Karpas-422 (cell line): Measurements from ENCODE around the gene MGAM2. TPM values are rescaled to one million over a fixed set of nuclear protein-coding genes. Genes with fewer than 3 reads are reported as not detected.
A peak's percentile ranks its signal among the peaks of the same experiment; 100 is the strongest.

ENCODE experiments used
- DNase-seq: peaks from one replicate; pipeline ENCODE4 v3.0.0-alpha.2; 2015
- H2AFZ ChIP-seq: fragments of 200-600 bp; sonication (generic); 2 replicates; pipeline ENCODE4 v1.6.1; 2014; ENCODE audit warnings: antibody characterized with exemption, low read length, mixed read lengths
- H3K27ac ChIP-seq: fragments of 200-600 bp; sonication (generic); 2 replicates; pipeline ENCODE4 v1.5.1; 2014; ENCODE audit warnings: mild to moderate bottlenecking, low read length, moderate library complexity
- H3K27me3 ChIP-seq: fragments of 200-600 bp; sonication (generic); 2 replicates; pipeline ENCODE4 v1.6.1; 2014; ENCODE audit warnings: low read length, mixed read lengths
- H3K36me3 ChIP-seq: fragments of 200-600 bp; sonication (generic); 2 replicates; pipeline ENCODE4 v1.6.1; 2014; ENCODE audit warnings: low read length, mixed read lengths; ENCODE audit not compliant: insufficient read depth
- H3K4me1 ChIP-seq: fragments of 200-600 bp; sonication (generic); 2 replicates; pipeline ENCODE4 v1.6.1; 2014; ENCODE audit warnings: mild to moderate bottlenecking, low read length, mixed read lengths
- H3K4me2 ChIP-seq: fragments of 200-600 bp; sonication (generic); 2 replicates; pipeline ENCODE4 v1.6.1; 2014; ENCODE audit warnings: low read length, low read depth, mild to moderate bottlenecking; ENCODE audit not compliant: poor library complexity, severe bottlenecking
- H3K4me3 ChIP-seq: fragments of 200-600 bp; sonication (generic); 2 replicates; pipeline ENCODE4 v1.5.1; 2014; ENCODE audit warnings: mild to moderate bottlenecking, antibody characterized with exemption, low read length, mixed read lengths
- H3K79me2 ChIP-seq: fragments of 200-600 bp; sonication (generic); 2 replicates; pipeline ENCODE4 v1.6.1; 2014; ENCODE audit warnings: mild to moderate bottlenecking, low read length, mixed read lengths
- H3K9ac ChIP-seq: fragments of 200-600 bp; sonication (generic); 2 replicates; pipeline ENCODE4 v1.6.0; 2014; ENCODE audit warnings: low read length
- H3K9me2 ChIP-seq: fragments of 200-600 bp; sonication (generic), shearing (Covaris generic); replicated peaks from 2 replicates; pipeline ENCODE4 v1.6.0; 2014; ENCODE audit warnings: mild to moderate bottlenecking, low read length, moderate library complexity; ENCODE audit not compliant: insufficient read depth
- H3K9me3 ChIP-seq: fragments of 300-700, 200-600 bp; sonication (generic); 2 replicates; pipeline ENCODE4 v1.6.1; 2014; ENCODE audit warnings: low read length, mixed read lengths
- H4K20me1 ChIP-seq: fragments of 200-600 bp; sonication (generic); 2 replicates; pipeline ENCODE4 v1.6.1; 2014; ENCODE audit warnings: mild to moderate bottlenecking, antibody characterized with exemption, low read length, low read depth; ENCODE audit not compliant: insufficient read depth
- total RNA-seq: library from RNA; depleted of rRNA; stranded (reverse); fragments of >200 nt; shearing (Covaris generic); gene quantifications from 2 replicates; pipeline ENCODE4 v1.2.3, GENCODE V29; 2014; ENCODE audit warnings: low replicate concordance

MGAM2 gene
- total RNA-seq, 1 experiment from 2014 or later: not detected

DNA sequence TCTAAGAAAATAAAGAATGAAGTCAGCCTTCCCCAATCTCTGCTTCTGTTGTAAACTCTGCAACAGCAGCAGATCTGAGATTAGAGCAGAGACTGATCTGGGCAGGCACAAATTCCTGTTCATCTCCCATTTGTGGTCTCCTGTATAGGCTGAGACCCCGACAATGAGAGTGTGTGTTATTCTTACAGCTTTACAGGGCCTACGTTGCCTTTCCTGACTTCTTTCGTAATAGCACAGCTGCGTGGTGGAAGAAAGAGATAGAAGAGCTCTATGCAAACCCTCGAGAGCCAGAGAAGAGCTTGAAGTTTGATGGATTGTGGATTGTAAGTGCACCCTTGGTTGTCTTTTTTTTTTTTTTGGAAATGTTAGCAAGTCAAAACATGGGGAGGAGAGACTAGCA lies 74.3 kb downstream of the MGAM2 start:
- Histone ChIP-seq H3K9me3 (no peaks in the 10 kb centered on the region), H4K20me1 (no peaks in the 10 kb centered on the region), H3K4me1 (no peaks in the 10 kb centered on the region), H3K9ac (no peak overlapping the region), H3K4me2 (no peak overlapping the region), H2AFZ (no peak overlapping the region), H3K4me3 (no peak overlapping the region), H3K27me3 (no peaks in the 10 kb centered on the region), H3K27ac (no peak overlapping the region), H3K9me2 (no peaks in the 10 kb centered on the region), H3K36me3 (no peaks in the 10 kb centered on the region), H3K79me2 (no peaks in the 10 kb centered on the region)
- no peak for DNase-seq

DNA sequence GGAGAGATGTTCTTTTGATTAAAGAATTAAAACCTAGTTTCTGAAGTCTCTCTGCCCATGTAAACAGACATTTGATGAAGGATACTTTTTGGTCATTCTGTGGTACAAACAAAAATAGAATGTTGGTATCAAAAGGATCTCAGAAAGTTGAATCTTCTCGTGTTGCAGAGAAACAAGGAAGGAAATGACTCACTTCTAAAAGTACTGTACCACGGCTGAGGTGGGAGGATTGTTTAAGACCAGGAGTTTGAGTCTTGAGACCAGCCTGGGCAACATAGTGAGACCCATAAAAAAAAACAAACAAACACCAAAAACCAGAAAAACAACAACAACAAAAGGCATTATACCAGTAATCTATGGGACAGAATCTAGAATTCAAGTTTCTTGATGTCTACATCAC lies 76.6 kb downstream of the MGAM2 start:
- Histone ChIP-seq H3K4me3 (no peak overlapping the region), H3K4me2 (no peak overlapping the region), H3K79me2 (no peaks in the 10 kb centered on the region), H3K9me2 (no peaks in the 10 kb centered on the region), H3K9ac (no peak overlapping the region), H3K27ac (no peak overlapping the region), H3K4me1 (no peaks in the 10 kb centered on the region), H4K20me1 (no peaks in the 10 kb centered on the region), H3K9me3 (no peaks in the 10 kb centered on the region), H2AFZ (no peak overlapping the region), H3K36me3 (no peaks in the 10 kb centered on the region), H3K27me3 (no peaks in the 10 kb centered on the region)
- DNase-seq: no peak

DNA sequence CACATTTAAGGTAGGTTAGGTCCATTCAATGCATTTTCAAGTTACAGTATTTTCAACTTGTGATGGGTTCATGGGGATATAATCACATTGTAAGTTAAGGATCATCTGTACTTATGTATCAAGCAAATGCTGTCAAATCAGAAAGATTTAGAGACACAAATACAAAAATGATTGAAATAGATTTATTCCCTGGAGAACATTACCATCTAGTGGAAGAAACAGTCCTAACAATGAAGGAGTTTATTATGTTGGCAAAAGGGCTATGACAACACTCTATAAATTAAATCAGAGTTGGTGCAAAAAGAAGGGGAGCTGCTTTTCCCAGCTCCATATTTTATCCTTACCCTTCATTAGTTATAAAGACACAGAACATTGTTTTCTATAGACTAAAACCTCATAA lies 77.3 kb downstream of the MGAM2 start:
- H3K27ac ChIP-seq: no peak overlapping the region

DNA sequence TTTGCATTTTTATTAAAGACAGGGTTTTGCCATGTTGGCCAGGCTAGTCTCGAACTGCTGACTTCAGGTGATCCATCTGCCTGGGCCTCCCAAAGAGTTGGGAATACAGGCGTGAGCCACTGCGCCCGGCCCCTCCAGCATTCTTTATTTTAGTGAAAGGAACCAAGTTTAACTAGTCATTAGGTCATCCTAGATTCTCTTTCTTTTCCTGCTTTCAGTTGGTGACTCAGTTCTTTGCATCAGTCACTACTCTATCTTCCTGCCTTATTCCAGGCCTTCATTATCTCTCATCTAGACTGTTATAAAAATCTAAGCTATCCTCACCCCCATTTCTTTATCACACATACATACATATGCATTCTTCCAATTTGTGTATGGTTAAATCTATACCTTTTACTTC lies 82.7 kb downstream of the MGAM2 start:
- H3K4me2 ChIP-seq: no peak overlapping the region
- H3K9ac ChIP-seq: no peak overlapping the region
- no peaks in the 10 kb centered on the region for H4K20me1 ChIP-seq
- H3K4me3 ChIP-seq: no peak overlapping the region
- H2AFZ ChIP-seq: no peak overlapping the region
- H3K79me2 ChIP-seq: no peaks in the 10 kb centered on the region
- H3K9me3 ChIP-seq: no peaks in the 10 kb centered on the region
- H3K36me3 ChIP-seq: no peaks in the 10 kb centered on the region
- no peaks in the 10 kb centered on the region for H3K27me3 ChIP-seq
- no peak for DNase-seq
- H3K9me2 ChIP-seq: no peaks in the 10 kb centered on the region
- no peaks in the 10 kb centered on the region for H3K4me1 ChIP-seq
- H3K27ac ChIP-seq: no peak overlapping the region

More for the DNA sequence above, 77.3 kb downstream of the MGAM2 start:
- H3K4me2 ChIP-seq: no peak overlapping the region
- H2AFZ ChIP-seq: no peak overlapping the region
- no peaks in the 10 kb centered on the region for H4K20me1 ChIP-seq
- no peak overlapping the region for H3K9ac ChIP-seq
- H3K4me1 ChIP-seq: no peaks in the 10 kb centered on the region
- H3K9me2 ChIP-seq: no peaks in the 10 kb centered on the region
- DNase-seq: peak; percentile 54
- H3K9me3 ChIP-seq: no peaks in the 10 kb centered on the region
- no peaks in the 10 kb centered on the region for H3K36me3 ChIP-seq
- no peaks in the 10 kb centered on the region for H3K27me3 ChIP-seq
- no peak overlapping the region for H3K4me3 ChIP-seq
- H3K79me2 ChIP-seq: no peaks in the 10 kb centered on the region

DNA sequence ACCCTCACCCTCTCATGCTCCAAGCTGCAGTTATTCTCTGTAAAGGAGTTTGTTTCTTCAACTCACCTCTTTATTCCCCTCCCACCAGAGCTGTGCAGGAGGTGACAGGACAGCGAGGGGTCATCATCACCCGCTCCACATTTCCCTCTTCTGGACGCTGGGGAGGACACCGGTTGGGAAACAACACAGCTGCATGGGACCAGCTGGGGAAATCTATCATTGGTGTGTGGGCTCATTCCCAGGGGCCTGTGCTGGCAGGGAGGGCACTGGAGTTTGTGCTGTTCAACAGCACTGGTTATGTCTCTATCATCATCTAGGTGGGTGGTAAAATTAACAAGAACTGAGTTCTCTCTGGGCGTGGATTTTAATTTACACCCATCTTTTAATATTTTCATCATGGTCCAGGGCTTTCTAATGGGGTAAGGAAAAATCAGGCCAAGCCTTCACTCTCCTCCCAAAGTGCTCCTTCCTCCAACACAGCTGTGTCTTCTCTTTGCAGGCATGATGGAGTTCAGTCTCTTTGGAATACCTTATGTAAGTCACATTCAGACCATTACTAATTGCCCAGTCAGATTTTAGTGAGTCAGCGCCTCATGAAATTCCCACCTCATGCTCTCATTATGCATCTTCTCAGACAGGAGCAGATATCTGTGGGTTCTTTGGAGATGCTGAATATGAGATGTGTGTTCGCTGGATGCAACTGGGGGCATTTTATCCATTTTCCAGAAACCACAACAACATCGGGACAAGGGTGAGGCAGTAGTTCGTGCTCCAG lies 84.7 kb downstream of the MGAM2 start:
- no peaks in the 10 kb centered on the region for H3K4me1 ChIP-seq
- no peaks in the 10 kb centered on the region for H3K36me3 ChIP-seq
- no peak for DNase-seq
- no peak overlapping the region for H2AFZ ChIP-seq
- no peak overlapping the region for H3K27ac ChIP-seq
- H4K20me1 ChIP-seq: no peaks in the 10 kb centered on the region
- no peak overlapping the region for H3K9ac ChIP-seq
- no peaks in the 10 kb centered on the region for H3K9me3 ChIP-seq
- H3K4me3 ChIP-seq: no peak overlapping the region
- H3K4me2 ChIP-seq: no peak overlapping the region
- H3K79me2 ChIP-seq: no peaks in the 10 kb centered on the region
- no peaks in the 10 kb centered on the region for H3K27me3 ChIP-seq
- H3K9me2 ChIP-seq: no peaks in the 10 kb centered on the region

DNA sequence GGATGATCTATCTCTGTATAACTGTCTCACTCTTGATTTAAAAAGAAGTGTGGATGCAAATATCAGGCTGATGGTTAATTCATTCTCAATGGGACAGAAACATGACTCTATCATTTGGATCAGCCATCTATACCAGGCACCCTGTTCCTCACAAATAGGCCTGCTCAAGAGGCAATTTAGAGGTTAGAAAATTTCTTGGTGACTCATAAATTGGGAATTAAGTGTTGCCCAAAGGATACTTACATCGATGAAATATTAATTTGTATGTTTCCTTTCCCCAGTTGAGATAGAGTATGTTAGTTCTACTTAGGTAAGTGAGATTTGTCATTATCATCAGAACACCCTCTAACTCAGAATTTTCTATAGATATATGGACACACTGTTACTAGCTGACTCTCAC lies 88.7 kb downstream of the MGAM2 start:
- H3K27me3 ChIP-seq: no peaks in the 10 kb centered on the region
- H3K4me3 ChIP-seq: no peak overlapping the region
- DNase-seq: no peak
- no peak overlapping the region for H2AFZ ChIP-seq
- no peaks in the 10 kb centered on the region for H4K20me1 ChIP-seq
- no peak overlapping the region for H3K9ac ChIP-seq
- no peaks in the 10 kb centered on the region for H3K36me3 ChIP-seq
- no peaks in the 10 kb centered on the region for H3K79me2 ChIP-seq
- H3K27ac ChIP-seq: no peak overlapping the region
- H3K4me1 ChIP-seq: no peaks in the 10 kb centered on the region
- H3K9me3 ChIP-seq: no peaks in the 10 kb centered on the region
- H3K9me2 ChIP-seq: no peaks in the 10 kb centered on the region
- H3K4me2 ChIP-seq: no peak overlapping the region

DNA sequence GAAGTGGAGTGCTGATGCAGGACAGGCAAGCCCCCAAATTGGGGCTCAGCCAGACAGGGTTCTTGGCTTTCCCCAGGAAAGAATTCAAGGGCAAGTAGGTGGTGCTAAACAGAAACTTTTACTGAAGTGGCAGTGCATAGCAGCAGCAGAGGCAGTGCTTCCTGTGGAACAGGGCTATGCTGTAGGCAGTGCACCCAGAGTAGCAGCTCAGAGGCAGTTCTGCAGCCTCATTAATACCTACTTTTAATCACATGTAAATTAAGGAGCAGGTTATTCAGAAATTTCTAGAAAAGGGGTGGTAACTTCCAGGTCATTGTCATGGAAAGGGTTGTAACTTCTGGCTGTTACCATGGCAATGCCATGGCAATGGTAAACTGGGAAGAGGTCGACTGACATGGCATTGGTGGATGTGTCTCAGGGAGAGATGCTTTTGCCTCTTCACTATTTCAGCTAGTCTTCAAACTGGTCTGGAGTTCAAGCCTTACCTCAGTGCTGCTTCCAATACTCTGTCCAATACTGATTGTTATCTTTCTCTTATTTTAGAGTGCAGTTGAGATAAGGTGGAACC lies 117.1 kb downstream of the MGAM2 start:
- Histone ChIP-seq H3K9me2 (no peaks in the 10 kb centered on the region), H4K20me1 (no peaks in the 10 kb centered on the region), H3K4me3 (no peak overlapping the region), H2AFZ (no peak overlapping the region), H3K9ac (no peak overlapping the region), H3K36me3 (no peaks in the 10 kb centered on the region), H3K27me3 (no peaks in the 10 kb centered on the region), H3K4me1 (no peaks in the 10 kb centered on the region), H3K27ac (no peak overlapping the region), H3K4me2 (no peak overlapping the region), H3K9me3 (no peaks in the 10 kb centered on the region), H3K79me2 (no peaks in the 10 kb centered on the region)
- DNase-seq: no peak

DNA sequence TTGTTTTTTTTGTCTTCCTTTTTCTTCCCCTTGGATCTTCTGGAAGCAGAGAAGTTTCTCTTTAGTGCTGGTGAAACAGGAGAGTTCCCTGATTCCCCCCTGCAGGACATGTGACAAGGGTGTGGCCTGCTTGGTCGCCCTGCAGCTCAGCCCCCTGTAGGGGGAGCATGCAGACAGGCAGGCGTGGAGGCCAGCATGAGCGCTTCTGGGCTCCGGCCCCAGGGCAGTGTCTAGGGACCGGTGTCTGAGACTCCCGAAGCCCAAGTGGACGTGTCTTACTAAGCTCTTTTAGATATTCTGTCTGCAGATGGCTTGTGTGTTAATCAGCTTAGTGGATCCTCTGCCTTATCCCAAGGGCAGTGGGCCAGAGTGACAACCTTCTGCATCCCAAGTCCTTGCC lies 120.2 kb downstream of the MGAM2 start:
- H3K9me2 ChIP-seq: no peaks in the 10 kb centered on the region
- H3K4me3 ChIP-seq: no peak overlapping the region
- H3K4me1 ChIP-seq: no peaks in the 10 kb centered on the region
- no peaks in the 10 kb centered on the region for H3K36me3 ChIP-seq
- no peaks in the 10 kb centered on the region for H4K20me1 ChIP-seq
- no peaks in the 10 kb centered on the region for H3K9me3 ChIP-seq
- H3K9ac ChIP-seq: no peak overlapping the region
- H3K27ac ChIP-seq: no peak overlapping the region
- no peak overlapping the region for H3K4me2 ChIP-seq
- H3K79me2 ChIP-seq: no peaks in the 10 kb centered on the region
- no peak overlapping the region for H2AFZ ChIP-seq
- DNase-seq: peak; percentile 59
- no peaks in the 10 kb centered on the region for H3K27me3 ChIP-seq
